Activated T-helper 17 cell treated with anti-CD3 and anti-CD28 coated beads, Interleukin-2, amount 50 U/mL, for 72 hours (primary cell): ENCODE results near the gene DLAT. TPM values are rescaled to one million over a fixed set of nuclear protein-coding genes. Genes with fewer than 3 reads are reported as not detected.

ENCODE experiments used
- ATAC-seq: fragments of 150-1000 bp; cut with Tn5 transposase; replicated peaks from 2 replicates; pipeline ENCODE4 v1.10.0; 2021; ENCODE audit warnings: mild to moderate bottlenecking, moderate library complexity
- H3K27ac Mint-ChIP-seq: one replicate; pipeline ENCODE4 v1.8.0; 2022; ENCODE audit warnings: mixed read lengths
- H3K27me3 Mint-ChIP-seq: one replicate; pipeline ENCODE4 v1.8.0; 2022; ENCODE audit warnings: mixed read lengths
- H3K36me3 Mint-ChIP-seq: one replicate; pipeline ENCODE4 v1.8.0; 2022; ENCODE audit warnings: low read depth, mild to moderate bottlenecking, mixed read lengths
- H3K4me1 Mint-ChIP-seq: one replicate; pipeline ENCODE4 v1.8.0; 2022; ENCODE audit warnings: mixed read lengths
- H3K4me3 Mint-ChIP-seq: one replicate; pipeline ENCODE4 v1.8.0; 2022; ENCODE audit warnings: mild to moderate bottlenecking, mixed read lengths
- H3K9me3 Mint-ChIP-seq: one replicate; pipeline ENCODE4 v1.8.0; 2022; ENCODE audit warnings: mixed read lengths
- total RNA-seq, 2 donors: library from RNA; stranded (reverse); gene quantifications; one replicate each; pipeline ENCODE4 v1.2.3, GENCODE V29; 2022

DLAT gene
- total RNA-seq, result 10 to 100 TPM; 27.4 to 49.1 TPM

DNA sequence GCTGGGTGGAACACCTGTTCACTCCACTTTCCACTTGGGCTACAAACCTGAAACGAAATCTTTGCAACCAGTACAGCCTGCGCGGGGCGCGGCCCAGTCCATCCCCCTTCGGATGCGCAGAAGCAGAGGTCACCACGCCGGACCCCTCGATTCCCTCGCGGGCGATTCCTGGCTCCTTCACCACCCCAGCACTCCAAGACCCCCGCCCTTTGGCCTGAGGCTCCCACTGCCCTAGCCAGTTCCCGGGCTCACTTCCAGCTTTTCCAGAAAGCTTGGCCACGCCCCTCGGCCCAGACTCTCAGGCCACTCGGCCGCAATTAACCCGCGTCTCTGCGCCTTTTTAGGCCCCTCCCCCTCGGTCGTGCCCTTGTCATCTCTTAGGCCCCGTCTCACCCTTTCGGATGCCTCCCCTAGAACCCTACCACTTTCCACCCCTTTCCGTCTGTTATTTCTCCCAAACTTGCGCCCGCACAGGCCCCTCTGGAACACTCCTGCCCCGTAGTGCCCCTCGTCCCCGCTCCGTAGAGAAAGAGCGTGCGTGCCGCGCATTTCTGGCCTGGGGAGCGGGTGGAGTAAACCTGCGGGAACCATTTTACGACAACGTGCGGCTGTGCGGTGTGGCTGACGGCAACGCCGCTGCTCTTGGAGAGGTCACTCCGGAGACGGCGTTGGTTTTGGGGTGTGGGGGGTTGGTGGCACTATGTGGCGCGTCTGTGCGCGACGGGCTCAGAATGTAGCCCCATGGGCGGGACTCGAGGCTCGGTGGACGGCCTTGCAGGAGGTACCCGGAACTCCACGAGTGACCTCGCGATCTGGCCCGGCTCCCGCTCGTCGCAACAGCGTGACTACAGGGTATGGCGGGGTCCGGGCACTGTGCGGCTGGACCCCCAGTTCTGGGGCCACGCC, at the start of gene DLAT:
Gene DLAT, plus strand, starts transcription at position 636 of the 906 bp plus-strand sequence. Its CDS starts 65 bp downstream, at position 701.
- H3K9me3 Mint-ChIP-seq, result no peaks in the 10 kb centered on the region
- ATAC-seq, result peak; percentile 92
- peak within 1 kb of the TSS; percentile 99 for H3K27ac Mint-ChIP-seq
- peak within 1 kb of the TSS; percentile 99 for H3K4me3 Mint-ChIP-seq
- peaks cover 16% of the 10 kb centered on the region for H3K4me1 Mint-ChIP-seq
- peaks cover 50% of the 10 kb centered on the region for H3K36me3 Mint-ChIP-seq
- H3K27me3 Mint-ChIP-seq, result no peaks in the 10 kb centered on the region

DNA sequence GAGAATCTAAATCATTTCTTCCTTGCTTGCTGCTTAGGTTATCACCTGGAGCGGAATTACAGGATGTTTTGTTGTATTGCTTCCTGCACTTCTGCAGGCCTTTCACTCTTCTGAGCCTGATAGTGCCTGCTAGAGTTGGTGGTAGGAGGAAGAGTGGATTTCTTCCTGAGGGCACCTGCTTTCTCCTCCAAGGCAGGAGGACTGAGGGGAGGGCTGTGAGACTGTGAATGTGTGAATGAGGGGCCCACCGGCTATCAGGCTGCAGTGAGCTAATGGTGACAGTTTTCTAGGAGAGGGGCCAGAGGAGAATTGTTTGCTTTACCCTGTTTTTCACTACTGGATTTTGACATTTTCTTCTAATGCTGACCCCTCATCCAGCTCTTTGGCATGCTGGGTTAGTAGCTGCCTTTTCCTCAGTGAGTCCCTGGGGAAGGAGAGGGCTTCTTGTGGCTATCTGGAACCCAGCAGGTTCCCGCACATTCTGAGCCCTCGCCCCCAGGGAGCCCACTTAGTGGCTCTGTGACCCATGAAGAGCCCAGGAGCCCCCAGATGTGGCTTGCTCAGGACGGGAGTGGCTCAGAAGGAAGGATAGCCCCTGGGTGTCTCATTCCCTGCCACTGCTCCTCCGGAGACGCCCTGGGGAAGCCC, 49.0 kb upstream of the DLAT start:
- peaks cover 9% of the 10 kb centered on the region for H3K27me3 Mint-ChIP-seq
- peaks cover 11% of the 10 kb centered on the region for H3K36me3 Mint-ChIP-seq
- H3K27ac Mint-ChIP-seq, result no peak overlapping the region
- peak overlapping the region; percentile 53 for H3K4me3 Mint-ChIP-seq
- no peaks in the 10 kb centered on the region for H3K4me1 Mint-ChIP-seq
- no peak for ATAC-seq
- H3K9me3 Mint-ChIP-seq, result no peaks in the 10 kb centered on the region

DNA sequence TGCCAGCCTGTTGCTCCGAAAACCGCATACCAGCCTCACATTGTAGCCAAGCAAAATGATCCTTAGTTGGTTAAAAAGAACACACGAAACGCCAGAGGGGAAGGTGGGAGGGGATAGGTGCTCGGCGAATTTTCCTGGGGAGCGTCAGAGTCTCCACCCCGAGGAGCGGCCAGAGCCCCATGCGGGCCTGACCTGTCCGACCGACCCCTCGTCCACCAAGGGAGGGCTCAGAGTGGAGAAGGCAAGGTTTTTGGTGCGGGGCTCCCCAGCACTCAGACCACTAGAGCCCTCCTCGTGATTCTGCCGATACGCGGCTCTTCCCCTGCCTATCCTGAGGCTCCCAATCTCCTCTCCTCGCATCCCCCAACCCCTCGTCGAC, 48.5 kb upstream of the DLAT start:
- Mint-ChIP-seq H3K4me1 (no peaks in the 10 kb centered on the region), H3K27ac (no peak overlapping the region), H3K9me3 (no peaks in the 10 kb centered on the region), H3K4me3 (peak overlapping the region; percentile 53), H3K27me3 (peaks cover 9% of the 10 kb centered on the region), H3K36me3 (peaks cover 11% of the 10 kb centered on the region)
- no peak for ATAC-seq

DNA sequence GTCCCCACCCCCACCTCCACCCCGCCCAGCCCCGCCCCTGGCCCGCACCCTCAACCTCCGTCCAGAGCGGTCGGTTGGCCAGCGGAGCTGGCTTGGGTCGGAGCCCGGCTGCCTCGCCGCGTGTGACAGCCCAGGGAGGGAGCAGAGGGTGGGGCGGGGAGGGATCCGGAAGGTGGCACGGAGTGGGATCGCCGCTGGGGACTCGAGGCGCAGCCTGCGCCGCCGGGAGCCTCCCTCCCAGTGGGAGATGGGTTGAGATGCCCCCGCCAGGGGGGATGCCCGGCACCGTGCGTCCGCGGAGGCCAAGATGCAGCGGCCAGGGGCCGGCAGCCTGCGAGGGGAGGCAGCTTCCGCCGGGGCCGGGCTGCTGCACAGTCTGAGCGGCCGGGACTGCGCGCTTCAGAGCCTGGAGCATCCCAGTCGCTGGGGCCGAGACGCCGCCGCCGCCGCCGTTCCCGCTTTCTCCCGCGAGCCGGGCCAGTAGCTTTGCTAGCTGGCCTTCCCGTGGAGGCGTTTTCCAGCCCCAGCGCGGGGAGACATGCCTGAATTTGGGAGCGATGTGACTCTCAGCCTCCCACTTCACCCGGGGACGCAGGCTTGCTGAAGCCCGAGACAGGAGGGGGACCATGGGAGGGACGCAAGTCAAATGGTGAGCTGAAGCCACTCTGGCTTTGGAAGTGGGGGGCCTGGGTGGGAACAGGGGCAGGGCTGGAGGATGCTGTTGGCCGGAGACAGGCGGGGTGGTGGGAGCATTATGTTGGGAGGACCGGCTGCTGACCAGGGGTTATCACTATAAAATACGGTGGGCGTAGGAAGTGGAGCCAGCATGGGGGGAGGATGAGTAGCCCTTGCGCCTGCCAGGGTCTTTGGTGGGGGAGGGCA, 47.8 kb upstream of the DLAT start:
- no peak overlapping the region for H3K27ac Mint-ChIP-seq
- no peaks in the 10 kb centered on the region for H3K9me3 Mint-ChIP-seq
- H3K27me3 Mint-ChIP-seq, result peaks cover 9% of the 10 kb centered on the region
- H3K4me1 Mint-ChIP-seq, result no peaks in the 10 kb centered on the region
- peaks cover 11% of the 10 kb centered on the region for H3K36me3 Mint-ChIP-seq
- H3K4me3 Mint-ChIP-seq, result peak overlapping the region; percentile 56
- ATAC-seq, result peak; percentile 72

DNA sequence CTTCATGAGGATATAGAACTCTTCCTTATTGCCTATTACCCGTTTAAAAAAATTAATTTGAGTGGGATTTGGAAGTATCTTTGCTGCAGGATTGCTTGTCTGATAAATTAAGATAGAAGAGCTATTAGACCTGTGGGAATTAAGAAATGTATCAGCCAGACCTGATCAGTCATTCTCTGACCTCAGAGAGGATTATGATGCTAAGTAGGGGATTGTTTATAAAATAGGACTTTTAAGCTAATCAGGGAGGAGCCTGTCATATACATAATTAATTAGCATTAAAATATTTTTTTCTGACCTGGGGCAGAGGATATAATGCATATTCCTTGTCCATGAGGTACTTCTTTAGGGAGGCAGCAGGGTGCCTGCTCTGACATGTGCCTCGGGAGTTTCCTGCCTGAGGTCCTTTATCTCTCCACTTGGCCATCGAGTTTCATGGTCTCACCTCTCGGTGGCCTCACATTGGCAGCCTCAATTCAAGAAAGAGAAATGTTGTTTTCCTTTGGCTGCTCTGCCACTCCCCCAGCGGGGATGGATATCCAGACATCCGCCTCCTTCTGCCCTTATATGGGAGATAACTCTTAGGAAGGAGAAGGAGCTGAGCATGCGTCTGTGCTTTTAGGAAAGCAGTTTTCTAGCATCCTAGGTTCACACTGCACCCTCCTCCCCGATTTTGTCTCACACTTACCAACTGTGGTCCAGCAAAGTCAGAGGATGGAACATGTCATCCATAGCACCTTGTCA, 47.0 kb upstream of the DLAT start:
- H3K9me3 Mint-ChIP-seq, result no peaks in the 10 kb centered on the region
- peaks cover 11% of the 10 kb centered on the region for H3K36me3 Mint-ChIP-seq
- no peak overlapping the region for H3K27ac Mint-ChIP-seq
- no peak for ATAC-seq
- H3K4me3 Mint-ChIP-seq, result peak overlapping the region; percentile 56
- H3K27me3 Mint-ChIP-seq, result peaks cover 9% of the 10 kb centered on the region
- H3K4me1 Mint-ChIP-seq, result no peaks in the 10 kb centered on the region

DNA sequence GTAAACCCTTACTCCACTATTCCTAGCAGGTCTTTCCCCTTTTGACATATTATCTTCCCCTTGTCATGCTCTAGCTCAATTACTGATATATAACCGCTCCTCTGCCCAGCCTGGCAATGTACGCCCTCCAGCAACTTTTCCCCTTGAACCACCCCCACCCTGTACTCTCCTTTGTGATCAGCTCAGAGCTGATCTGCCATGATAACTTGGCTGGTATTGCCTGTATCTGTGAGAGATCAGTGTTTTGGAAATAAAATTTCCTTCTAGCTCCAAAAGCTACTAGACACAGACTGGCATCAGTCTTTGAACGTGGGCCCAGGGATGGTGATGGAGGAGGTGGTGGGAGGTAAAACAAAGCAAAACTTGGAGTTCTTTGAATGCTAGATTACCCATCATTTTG, 45.1 kb upstream of the DLAT start:
- no peak for ATAC-seq
- peaks cover 11% of the 10 kb centered on the region for H3K36me3 Mint-ChIP-seq
- H3K4me3 Mint-ChIP-seq, result no peak overlapping the region
- no peaks in the 10 kb centered on the region for H3K4me1 Mint-ChIP-seq
- H3K27ac Mint-ChIP-seq, result no peak overlapping the region
- peaks cover 9% of the 10 kb centered on the region for H3K27me3 Mint-ChIP-seq
- no peaks in the 10 kb centered on the region for H3K9me3 Mint-ChIP-seq

DNA sequence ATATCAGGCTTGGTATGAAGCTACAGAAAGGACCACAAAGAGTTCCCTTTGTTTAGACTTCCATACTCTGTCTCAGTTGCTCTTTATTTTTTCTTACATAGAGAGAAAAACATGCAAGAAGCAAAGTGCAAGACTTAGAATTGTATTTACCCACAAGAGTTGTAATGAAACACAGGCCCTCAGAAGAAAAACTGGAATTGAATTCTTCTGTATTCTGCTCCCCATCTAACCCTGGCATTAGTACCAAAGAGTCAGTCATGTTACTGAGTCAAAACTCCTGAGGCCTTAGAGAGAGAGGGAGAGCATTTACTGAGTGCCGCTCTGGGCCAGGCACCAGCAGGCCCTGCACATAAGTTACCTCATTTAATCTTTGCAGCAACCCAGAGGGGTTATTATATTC, 43.9 kb upstream of the DLAT start:
- Mint-ChIP-seq H3K4me3 (no peak overlapping the region), H3K36me3 (peaks cover 22% of the 10 kb centered on the region), H3K9me3 (no peaks in the 10 kb centered on the region), H3K27me3 (peaks cover 9% of the 10 kb centered on the region), H3K4me1 (no peaks in the 10 kb centered on the region), H3K27ac (no peak overlapping the region)
- ATAC-seq, result no peak

DNA sequence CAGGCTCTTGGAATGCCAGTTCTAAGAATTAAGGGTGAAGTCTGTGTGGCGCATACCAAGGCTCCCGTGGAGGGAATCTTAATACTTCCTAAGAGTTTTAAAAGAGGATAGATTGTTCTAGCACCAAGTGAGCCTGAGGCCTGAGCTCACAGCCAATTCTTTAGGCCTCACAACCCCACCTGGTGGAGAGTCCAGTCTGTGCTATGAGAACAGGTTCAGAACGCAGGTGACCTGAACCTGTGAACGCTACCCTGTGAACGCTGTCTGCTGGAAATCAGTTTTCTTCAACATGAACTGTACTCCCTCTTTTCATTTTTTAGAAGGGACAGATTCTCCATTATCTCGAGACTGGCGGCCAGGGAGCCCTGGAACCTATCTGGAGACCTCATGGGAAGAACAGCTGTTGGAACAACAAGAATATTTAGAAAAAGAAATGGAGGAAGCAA, 43.2 kb upstream of the DLAT start:
- H3K36me3 Mint-ChIP-seq, result peaks cover 27% of the 10 kb centered on the region
- no peak overlapping the region for H3K4me3 Mint-ChIP-seq

DNA sequence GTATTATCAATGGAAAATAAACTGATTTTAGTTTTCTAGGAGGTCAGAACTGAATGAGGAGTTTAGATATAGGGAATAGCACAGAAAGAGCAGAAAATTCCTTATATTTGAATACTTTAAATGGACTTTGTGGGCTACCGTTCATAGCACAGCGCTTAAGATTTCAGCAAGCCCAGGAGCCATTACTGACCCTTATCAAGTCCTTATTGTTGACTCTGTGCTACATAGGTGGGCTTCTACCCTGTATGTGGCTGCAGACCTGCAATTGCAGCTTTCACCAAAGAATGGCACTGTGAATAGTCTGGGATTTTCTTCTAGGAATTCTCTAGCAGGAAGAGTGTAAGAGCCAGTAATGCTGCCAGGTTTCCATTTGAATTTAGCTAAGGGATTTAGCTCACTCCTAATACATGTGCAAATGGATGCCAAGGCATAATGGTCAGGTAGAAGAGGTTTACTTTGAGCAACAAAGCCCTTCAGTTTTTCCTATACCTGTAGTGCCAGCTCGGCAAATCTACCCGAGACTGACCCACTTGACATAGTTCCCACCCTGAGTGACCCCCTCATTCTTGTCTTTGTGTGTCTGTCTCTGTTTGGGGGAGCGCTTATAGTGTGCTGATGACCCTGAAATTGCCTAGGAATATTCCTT, 42.5 kb upstream of the DLAT start:
- no peaks in the 10 kb centered on the region for H3K4me1 Mint-ChIP-seq
- H3K4me3 Mint-ChIP-seq, result no peak overlapping the region
- H3K9me3 Mint-ChIP-seq, result no peaks in the 10 kb centered on the region
- H3K36me3 Mint-ChIP-seq, result peaks cover 26% of the 10 kb centered on the region
- ATAC-seq, result no peak
- no peak overlapping the region for H3K27ac Mint-ChIP-seq
- peaks cover 9% of the 10 kb centered on the region for H3K27me3 Mint-ChIP-seq

More for the DNA sequence above, 43.2 kb upstream of the DLAT start:
- no peak overlapping the region for H3K27ac Mint-ChIP-seq
- no peaks in the 10 kb centered on the region for H3K4me1 Mint-ChIP-seq
- H3K9me3 Mint-ChIP-seq, result no peaks in the 10 kb centered on the region
- peak; percentile 76 for ATAC-seq
- peaks cover 9% of the 10 kb centered on the region for H3K27me3 Mint-ChIP-seq

DNA sequence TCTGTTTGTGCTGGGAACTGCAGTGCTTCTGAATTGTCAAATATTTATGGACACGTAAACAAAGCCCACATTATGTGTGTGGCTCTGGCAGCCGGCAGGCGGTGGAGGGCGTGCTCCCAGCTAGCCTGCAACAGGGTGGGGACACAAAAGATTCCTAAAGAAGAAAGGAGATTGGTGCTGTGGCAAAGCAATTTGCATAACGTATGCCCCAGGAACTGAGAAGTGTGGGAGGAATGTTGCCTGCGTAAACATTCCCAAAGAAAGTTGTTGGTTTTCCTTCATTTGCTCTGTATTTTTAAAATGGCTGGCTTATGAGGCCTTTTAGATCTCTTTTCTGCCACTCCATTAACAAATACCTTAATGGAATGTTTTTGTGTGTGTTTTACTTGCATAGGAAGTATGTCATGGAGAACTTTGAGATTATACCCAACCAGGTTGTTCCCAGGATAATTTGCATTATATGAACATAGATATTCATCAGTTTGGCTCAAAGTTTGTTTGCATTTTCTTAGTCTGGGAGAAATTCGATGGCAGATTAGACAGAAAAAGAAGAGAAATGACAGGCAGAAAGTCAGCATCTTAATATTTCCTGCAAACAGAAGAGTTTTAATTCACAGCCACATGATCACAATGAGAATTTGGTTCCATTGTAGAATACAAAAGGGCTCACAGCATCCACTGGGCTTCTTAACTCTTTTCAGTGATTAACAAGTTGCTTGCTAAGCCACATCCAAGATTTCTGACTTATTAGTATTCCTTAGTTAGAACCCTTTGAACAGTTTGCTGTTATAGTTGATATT, 41.8 kb upstream of the DLAT start:
- Mint-ChIP-seq H3K9me3 (no peaks in the 10 kb centered on the region), H3K27me3 (peaks cover 9% of the 10 kb centered on the region), H3K36me3 (peaks cover 21% of the 10 kb centered on the region), H3K27ac (no peak overlapping the region), H3K4me1 (no peaks in the 10 kb centered on the region), H3K4me3 (no peak overlapping the region)
- ATAC-seq, result no peak

DNA sequence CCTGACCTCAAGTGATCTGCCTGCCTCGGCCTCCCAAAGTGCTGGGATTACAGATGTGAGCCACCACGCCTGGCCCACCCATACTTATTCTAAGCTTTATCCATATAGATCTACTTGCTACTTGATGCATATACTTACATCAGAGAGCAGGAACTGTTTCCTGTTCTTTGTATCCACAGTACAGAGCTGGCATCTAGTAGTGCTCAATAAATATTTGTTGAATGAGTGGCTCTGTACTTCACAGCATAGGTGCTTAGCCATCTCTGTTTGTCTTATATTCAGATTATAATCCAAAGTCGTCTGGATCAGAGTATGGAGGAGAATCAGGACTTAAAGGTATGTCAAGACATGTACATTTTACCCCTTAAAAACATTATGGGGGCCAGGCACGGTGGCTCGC, 38.6 kb upstream of the DLAT start:
- Mint-ChIP-seq H3K4me1 (no peaks in the 10 kb centered on the region), H3K36me3 (peaks cover 16% of the 10 kb centered on the region), H3K27me3 (no peaks in the 10 kb centered on the region)

DNA sequence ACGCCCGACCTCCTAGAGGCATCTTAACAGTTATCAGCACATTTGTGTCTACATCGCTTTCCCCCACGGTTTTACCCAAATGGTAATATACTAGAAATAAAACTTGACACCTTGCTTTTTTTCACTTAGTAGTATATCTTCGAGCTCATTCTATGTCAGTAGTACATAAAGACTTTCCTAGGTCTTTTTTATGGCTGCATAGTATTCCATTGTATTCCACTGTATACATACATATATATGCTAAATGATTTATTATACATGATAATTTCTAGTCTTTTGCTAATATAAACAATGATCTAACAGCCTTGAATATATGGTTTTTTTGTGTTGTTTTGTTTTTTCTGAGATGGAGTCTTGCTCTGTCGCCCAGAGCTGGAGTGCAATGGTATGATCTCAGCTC, 34.8 kb upstream of the DLAT start:
- no peaks in the 10 kb centered on the region for H3K4me1 Mint-ChIP-seq
- no peaks in the 10 kb centered on the region for H3K9me3 Mint-ChIP-seq
- H3K27me3 Mint-ChIP-seq, result no peaks in the 10 kb centered on the region
- no peak overlapping the region for H3K4me3 Mint-ChIP-seq
- peaks cover 14% of the 10 kb centered on the region for H3K36me3 Mint-ChIP-seq
- H3K27ac Mint-ChIP-seq, result no peak overlapping the region
- no peak for ATAC-seq

More for the DNA sequence above, 38.6 kb upstream of the DLAT start:
- Mint-ChIP-seq H3K4me3 (no peak overlapping the region), H3K9me3 (no peaks in the 10 kb centered on the region), H3K27ac (no peak overlapping the region)
- no peak for ATAC-seq
